SU-DHL-6 (cell line): Measurements from ENCODE around the gene LRRC7.

Experiments used
- H2AFZ ChIP-seq: fragments of 200-600 bp; sonication (generic); 2 replicates; pipeline ENCODE4 v1.6.1; 2014; ENCODE audit warnings: low read depth, mild to moderate bottlenecking, moderate library complexity, mixed read lengths, antibody characterized with exemption, low read length; ENCODE audit not compliant: severe bottlenecking
- H3F3A ChIP-seq: fragments of 200-600 bp; shearing (Covaris generic); 2 replicates; pipeline ENCODE4 v1.6.0; 2016; ENCODE audit warnings: antibody characterized with exemption, mild to moderate bottlenecking; ENCODE audit not compliant: insufficient read depth
- H3K27ac ChIP-seq: fragments of 200-600 bp; sonication (generic); 2 replicates; pipeline ENCODE4 v1.5.1; 2016; ENCODE audit warnings: low read depth, mild to moderate bottlenecking, low read length, moderate library complexity, mixed read lengths
- H3K27me3 ChIP-seq: fragments of 200-600 bp; sonication (generic), shearing (Covaris generic); 2 replicates; pipeline ENCODE4 v1.6.0; 2014; ENCODE audit warnings: mild to moderate bottlenecking, low read length
- H3K36me3 ChIP-seq: fragments of 200-600 bp; sonication (generic); 2 replicates; pipeline ENCODE4 v1.6.1; 2014; ENCODE audit warnings: mild to moderate bottlenecking, low read length, mixed read lengths
- H3K4me2 ChIP-seq: fragments of 300-600, 200-600 bp; shearing (Covaris generic), sonication (generic); 2 replicates; pipeline ENCODE4 v1.6.0; 2014; ENCODE audit warnings: low read length, low read depth, mild to moderate bottlenecking; ENCODE audit not compliant: poor library complexity, severe bottlenecking
- H3K4me3 ChIP-seq: fragments of 200-600 bp; sonication (generic); 2 replicates; pipeline ENCODE4 v1.5.1; 2014; ENCODE audit warnings: antibody characterized with exemption, low read length, mild to moderate bottlenecking, mixed read lengths; ENCODE audit not compliant: insufficient read depth, poor library complexity, severe bottlenecking
- H3K79me2 ChIP-seq: fragments of 200-600 bp; sonication (generic); 2 replicates; pipeline ENCODE4 v1.6.1; 2014; ENCODE audit warnings: mild to moderate bottlenecking, low read length, moderate library complexity; ENCODE audit not compliant: insufficient read depth
- H3K9ac ChIP-seq: fragments of 200-600 bp; sonication (generic); 2 replicates; pipeline ENCODE4 v1.7.0; 2014; ENCODE audit warnings: mild to moderate bottlenecking, low read length
- H3K9me2 ChIP-seq: fragments of 200-600 bp; sonication (generic); replicated peaks from 2 replicates; pipeline ENCODE4 v1.6.1; 2014; ENCODE audit warnings: low read length; ENCODE audit not compliant: insufficient read depth
- H3K9me3 ChIP-seq: fragments of 200-600 bp; sonication (generic); 2 replicates; pipeline ENCODE4 v1.6.1; 2014; ENCODE audit warnings: low read length, mixed read lengths; ENCODE audit not compliant: insufficient read depth
- H4K20me1 ChIP-seq: fragments of 200-600 bp; sonication (generic); 2 replicates; pipeline ENCODE4 v1.6.1; 2014; ENCODE audit warnings: low read depth, mild to moderate bottlenecking, antibody characterized with exemption, low read length, moderate library complexity, mixed read lengths
- EZH2phosphoT487 ChIP-seq: fragments of 200-600 bp; sonication (generic), shearing (Covaris generic); conservative IDR thresholded peaks from 2 replicates; pipeline ENCODE4 v1.6.1; 2018; ENCODE audit warnings: mild to moderate bottlenecking, antibody characterized with exemption, low read length, moderate library complexity, mixed read lengths
- TF ChIP-seq, protein P1 (sequence below): fragments of 200-600 bp; sonication (generic); IDR thresholded peaks from one replicate; pipeline ENCODE4 v1.5.1; 2017; ENCODE audit warnings: antibody characterized with exemption, mild to moderate bottlenecking, low read length, moderate library complexity; ENCODE audit not compliant: insufficient read depth, poor library complexity, severe bottlenecking

The LRRC7 gene

DNA sequence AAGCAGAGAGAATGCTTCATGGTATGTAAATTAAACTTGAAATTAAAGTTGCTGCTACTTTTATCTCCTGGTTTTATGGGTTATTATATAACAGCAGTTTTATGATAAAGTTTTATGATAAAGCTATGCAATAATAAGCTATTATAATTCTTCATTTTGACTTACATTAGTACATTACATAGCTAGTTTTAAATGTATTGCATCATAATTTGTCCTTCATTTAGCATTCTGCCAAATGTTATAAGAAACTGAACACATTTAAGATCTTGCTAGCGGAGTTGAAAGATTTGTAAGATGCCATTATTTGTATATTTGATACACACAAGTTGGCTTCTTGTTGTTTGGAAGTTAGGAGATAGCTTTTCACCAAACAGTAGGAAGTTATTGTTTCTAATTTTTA, 536.0 kb downstream of the LRRC7 start:
- no peaks in the 10 kb centered on the region for H3F3A ChIP-seq
- H3K4me3 ChIP-seq, result no peak overlapping the region
- H3K4me2 ChIP-seq, result no peak overlapping the region
- no peak for TF ChIP-seq EZH2phosphoT487
- TF ChIP-seq, protein P1, sequence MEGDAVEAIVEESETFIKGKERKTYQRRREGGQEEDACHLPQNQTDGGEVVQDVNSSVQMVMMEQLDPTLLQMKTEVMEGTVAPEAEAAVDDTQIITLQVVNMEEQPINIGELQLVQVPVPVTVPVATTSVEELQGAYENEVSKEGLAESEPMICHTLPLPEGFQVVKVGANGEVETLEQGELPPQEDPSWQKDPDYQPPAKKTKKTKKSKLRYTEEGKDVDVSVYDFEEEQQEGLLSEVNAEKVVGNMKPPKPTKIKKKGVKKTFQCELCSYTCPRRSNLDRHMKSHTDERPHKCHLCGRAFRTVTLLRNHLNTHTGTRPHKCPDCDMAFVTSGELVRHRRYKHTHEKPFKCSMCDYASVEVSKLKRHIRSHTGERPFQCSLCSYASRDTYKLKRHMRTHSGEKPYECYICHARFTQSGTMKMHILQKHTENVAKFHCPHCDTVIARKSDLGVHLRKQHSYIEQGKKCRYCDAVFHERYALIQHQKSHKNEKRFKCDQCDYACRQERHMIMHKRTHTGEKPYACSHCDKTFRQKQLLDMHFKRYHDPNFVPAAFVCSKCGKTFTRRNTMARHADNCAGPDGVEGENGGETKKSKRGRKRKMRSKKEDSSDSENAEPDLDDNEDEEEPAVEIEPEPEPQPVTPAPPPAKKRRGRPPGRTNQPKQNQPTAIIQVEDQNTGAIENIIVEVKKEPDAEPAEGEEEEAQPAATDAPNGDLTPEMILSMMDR, result no peak
- H2AFZ ChIP-seq, result no peak overlapping the region
- no peak overlapping the region for H3K9ac ChIP-seq
- no peak overlapping the region for H3K27ac ChIP-seq
- H3K9me2 ChIP-seq, result no peaks in the 10 kb centered on the region
- H3K9me3 ChIP-seq, result no peaks in the 10 kb centered on the region
- H3K79me2 ChIP-seq, result no peaks in the 10 kb centered on the region
- no peaks in the 10 kb centered on the region for H3K27me3 ChIP-seq
- no peaks in the 10 kb centered on the region for H4K20me1 ChIP-seq
- no peaks in the 10 kb centered on the region for H3K36me3 ChIP-seq

DNA sequence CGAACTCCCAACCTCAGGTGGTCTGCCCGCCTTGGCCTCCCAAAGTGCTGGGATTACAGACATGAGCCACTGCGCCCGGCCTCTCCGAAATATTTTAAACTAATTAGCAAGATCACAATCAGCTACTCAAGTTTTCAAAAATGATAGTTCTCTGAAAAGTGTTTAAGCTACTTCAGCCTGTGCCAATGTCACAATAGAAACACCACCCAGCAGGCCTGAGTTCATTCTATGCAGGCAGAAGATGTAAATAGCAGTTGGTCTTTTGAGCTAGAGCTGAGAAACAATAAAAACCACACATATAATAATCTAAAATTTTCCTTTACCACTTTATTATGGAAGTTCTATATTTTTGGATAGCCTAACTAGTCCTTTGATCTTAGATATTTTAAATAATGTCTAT, 541.5 kb downstream of the LRRC7 start:
- Histone ChIP-seq H3K4me3 (no peak overlapping the region), H3K4me2 (no peak overlapping the region), H3K9me2 (no peaks in the 10 kb centered on the region), H3K79me2 (no peaks in the 10 kb centered on the region), H3K9me3 (no peaks in the 10 kb centered on the region), H2AFZ (no peak overlapping the region), H3K9ac (no peak overlapping the region), H3K27me3 (no peaks in the 10 kb centered on the region), H3K27ac (no peak overlapping the region), H3K36me3 (no peaks in the 10 kb centered on the region), H3F3A (no peaks in the 10 kb centered on the region), H4K20me1 (no peaks in the 10 kb centered on the region)
- TF ChIP-seq, protein P1, result no peak
- TF ChIP-seq EZH2phosphoT487, result no peak

DNA sequence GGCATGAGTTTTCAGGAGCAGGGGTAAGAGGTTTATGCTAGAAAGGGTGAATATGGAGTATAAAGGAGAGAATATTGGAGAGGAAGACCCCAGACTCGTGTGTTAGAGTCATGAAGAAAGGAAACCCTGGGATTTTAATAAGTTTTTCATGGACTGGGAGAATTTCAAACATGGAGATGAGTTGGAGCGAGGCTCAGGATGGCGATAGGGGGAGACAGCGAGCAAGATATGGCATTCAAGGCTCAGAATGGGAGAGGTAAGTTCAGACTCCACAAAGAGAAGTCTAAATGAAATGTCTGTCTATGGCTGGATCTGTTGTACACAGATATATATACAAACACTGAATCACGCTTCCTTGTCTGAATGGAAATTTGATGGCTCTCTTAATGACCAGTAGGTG, 545.1 kb downstream of the LRRC7 start:
- no peaks in the 10 kb centered on the region for H3K27me3 ChIP-seq
- no peaks in the 10 kb centered on the region for H3K9me2 ChIP-seq
- no peak for TF ChIP-seq EZH2phosphoT487
- TF ChIP-seq, protein P1, result peak; percentile 38
- no peaks in the 10 kb centered on the region for H3K79me2 ChIP-seq
- no peaks in the 10 kb centered on the region for H3F3A ChIP-seq
- no peak overlapping the region for H3K9ac ChIP-seq
- no peaks in the 10 kb centered on the region for H3K9me3 ChIP-seq
- no peak overlapping the region for H3K4me2 ChIP-seq
- H3K36me3 ChIP-seq, result no peaks in the 10 kb centered on the region
- no peak overlapping the region for H3K27ac ChIP-seq
- H3K4me3 ChIP-seq, result no peak overlapping the region
- H4K20me1 ChIP-seq, result no peaks in the 10 kb centered on the region
- H2AFZ ChIP-seq, result no peak overlapping the region
